HEK293 (cell line): ENCODE data around the gene RNF212.
A peak's percentile ranks its signal among the peaks of the same experiment; 100 is the strongest.

Experiments
- CTCF ChIA-PET: fragments of 350-600 bp; formaldehyde crosslinking; extraction: SDS; loops from one replicate; lab custom pipeline; 2021; ENCODE audit warnings: antibody characterized with exemption; lab: Yijun Ruan, JAX
- POLR2A ChIA-PET: fragments of 300-600 bp; formaldehyde crosslinking; extraction: SDS; loops from one replicate; lab custom pipeline; 2020; ENCODE audit warnings: antibody characterized with exemption, inconsistent platforms; lab: Yijun Ruan, JAX
- H3K27ac ChIP-seq: fragments of 200-500 bp; sonication (Bioruptor generic); 2 replicates; pipeline ENCODE4 v1.5.1; 2014; ENCODE audit warnings: low read depth, low read length, control low read depth, inconsistent platforms; ENCODE audit errors: extremely low read depth
- H3K36me3 ChIP-seq, 2 experiments: fragments of 200-500 bp in 1 of 2; sonication (Bioruptor generic) in 1 of 2; 1 replicate in 1 of 2; 2 replicates in 1 of 2; pipeline ENCODE4 v1.5.1; 2014 to 2017; ENCODE audit warnings: inconsistent platforms in 2 of 2, low read length in 2 of 2; ENCODE audit not compliant: control insufficient read depth in 2 of 2, insufficient read depth in 1 of 2
- H3K4me1 ChIP-seq: fragments of 200-500 bp; sonication (Bioruptor generic); 2 replicates; pipeline ENCODE4 v1.5.1; 2014; ENCODE audit warnings: mild to moderate bottlenecking, low read length, inconsistent platforms; ENCODE audit not compliant: control insufficient read depth, insufficient read depth
- H3K4me3 ChIP-seq: 2 replicates; pipeline ENCODE4 v1.5.1; 2011; ENCODE audit warnings: low read depth, mild to moderate bottlenecking, control low read depth, low read length, moderate library complexity
- H3K9me3 ChIP-seq: fragments of 200-500 bp; sonication (Bioruptor generic); 2 replicates; pipeline ENCODE4 v1.5.1; 2014; ENCODE audit warnings: low read depth, low read length, inconsistent platforms; ENCODE audit not compliant: control insufficient read depth, insufficient read depth
- EGR2 ChIP-seq: fragments of 450-650 bp; formaldehyde crosslinking; IDR thresholded peaks from 2 replicates; pipeline ENCODE4 v1.5.1; 2016; ENCODE audit warnings: low read depth, missing biosample characterization, missing genetic modification characterization
- FEZF1 ChIP-seq: fragments of 450-650 bp; formaldehyde crosslinking; IDR thresholded peaks from 2 replicates; pipeline ENCODE4 v1.5.1; 2016; ENCODE audit warnings: missing biosample characterization, missing genetic modification characterization
- KLF1 ChIP-seq: fragments of 450-650 bp; formaldehyde crosslinking; IDR thresholded peaks from 2 replicates; pipeline ENCODE4 v1.5.1; 2016; ENCODE audit warnings: missing biosample characterization, missing genetic modification characterization
- KLF7 ChIP-seq: fragments of 450-650 bp; formaldehyde crosslinking; IDR thresholded peaks from 2 replicates; pipeline ENCODE4 v1.5.1; 2016; ENCODE audit warnings: missing biosample characterization, missing genetic modification characterization, borderline replicate concordance
- OSR2 ChIP-seq: fragments of 450-650 bp; formaldehyde crosslinking; IDR thresholded peaks from 2 replicates; pipeline ENCODE4 v1.5.1; 2016; ENCODE audit warnings: missing biosample characterization, missing genetic modification characterization
- OVOL3 ChIP-seq: fragments of 450-650 bp; formaldehyde crosslinking; IDR thresholded peaks from 2 replicates; pipeline ENCODE4 v1.5.1; 2016; ENCODE audit warnings: missing biosample characterization, missing genetic modification characterization
- SETDB1 ChIP-seq: IDR thresholded peaks from one replicate; pipeline ENCODE4 v1.6.1; 2017; ENCODE audit warnings: mild to moderate bottlenecking, low read length, moderate library complexity, mixed read lengths; ENCODE audit not compliant: insufficient read length
- SP3 ChIP-seq: fragments of 450-650 bp; formaldehyde crosslinking; IDR thresholded peaks from 2 replicates; pipeline ENCODE4 v1.5.1; 2016; ENCODE audit warnings: missing biosample characterization, missing genetic modification characterization
- TRIM28 ChIP-seq: IDR thresholded peaks from 2 replicates; pipeline ENCODE4 v1.6.1; 2011; ENCODE audit warnings: low read length, control low read depth, borderline replicate concordance
- ZFHX2 ChIP-seq: fragments of 450-650 bp; formaldehyde crosslinking; conservative IDR thresholded peaks from 2 replicates; pipeline ENCODE4 v1.5.1; 2016; ENCODE audit warnings: missing biosample characterization, missing genetic modification characterization
- ZNF146 ChIP-seq: fragments of 450-650 bp; formaldehyde crosslinking; IDR thresholded peaks from 2 replicates; pipeline ENCODE4 v1.5.1; 2016; ENCODE audit warnings: missing biosample characterization, missing genetic modification characterization
- ZNF311 ChIP-seq: fragments of 450-650 bp; formaldehyde crosslinking; IDR thresholded peaks from 2 replicates; pipeline ENCODE4 v1.5.1; 2017; ENCODE audit warnings: missing biosample characterization, missing genetic modification characterization, borderline replicate concordance
- ZNF366 ChIP-seq: fragments of 450-650 bp; formaldehyde crosslinking; conservative IDR thresholded peaks from 2 replicates; pipeline ENCODE4 v1.5.1; 2016; ENCODE audit warnings: missing biosample characterization, missing genetic modification characterization
- ZNF398 ChIP-seq: fragments of 450-650 bp; formaldehyde crosslinking; IDR thresholded peaks from 2 replicates; pipeline ENCODE4 v1.5.1; 2017; ENCODE audit warnings: missing biosample characterization, missing genetic modification characterization
- ZNF548 ChIP-seq: fragments of 450-650 bp; formaldehyde crosslinking; IDR thresholded peaks from 2 replicates; pipeline ENCODE4 v1.5.1; 2016; ENCODE audit warnings: missing biosample characterization, missing genetic modification characterization
- ZNF610 ChIP-seq: fragments of 450-650 bp; formaldehyde crosslinking; IDR thresholded peaks from 2 replicates; pipeline ENCODE4 v1.5.1; 2016; ENCODE audit warnings: missing biosample characterization, missing genetic modification characterization, borderline replicate concordance
- ZNF707 ChIP-seq: fragments of 450-650 bp; formaldehyde crosslinking; IDR thresholded peaks from 2 replicates; pipeline ENCODE4 v1.5.1; 2016; ENCODE audit warnings: missing biosample characterization, missing genetic modification characterization
- ZNF830 ChIP-seq: fragments of 450-650 bp; IDR thresholded peaks from 2 replicates; pipeline ENCODE4 v1.5.0; 2018; ENCODE audit warnings: missing biosample characterization, missing genetic modification characterization, low read depth, mild to moderate bottlenecking, moderate library complexity
- ZSCAN18 ChIP-seq: fragments of 450-650 bp; formaldehyde crosslinking; IDR thresholded peaks from 2 replicates; pipeline ENCODE4 v1.5.1; 2016; ENCODE audit warnings: missing biosample characterization, missing genetic modification characterization
- ZSCAN30 ChIP-seq: fragments of 450-650 bp; IDR thresholded peaks from 2 replicates; pipeline ENCODE4 v1.5.1; 2018; ENCODE audit warnings: missing biosample characterization, mild to moderate bottlenecking, missing genetic modification characterization, moderate library complexity
- TF ChIP-seq, protein P1 (sequence below): fragments of 450-650 bp; formaldehyde crosslinking; IDR thresholded peaks from 2 replicates; pipeline ENCODE4 v1.5.1; 2016; ENCODE audit warnings: missing biosample characterization, missing genetic modification characterization

RNF212 gene

GRCh38 chr4:1154523-1155182, 41.3 kb upstream of the RNF212 start:
- POLR2A ChIA-PET = no interaction called here
- TF ChIP-seq ZNF398 (tag by site-specific recombination) (no peak), OVOL3 (tag by site-specific recombination) (no peak), SP3 (tag by site-specific recombination) (no peak), ZNF146 (no peak), FEZF1 (tag by site-specific recombination) (no peak), ZSCAN30 (no peak), TRIM28 (no peak)
- TF ChIP-seq, all 188 proteins: peak for 0
- H3K4me1 ChIP-seq = no peaks in the 10 kb centered on the region
- H3K9me3 ChIP-seq = no peaks in the 10 kb centered on the region
- no peak overlapping the region for H3K27ac ChIP-seq
- no peak overlapping the region for H3K4me3 ChIP-seq
- CTCF ChIA-PET = interaction anchor here (0.6 kb wide), 1 partner anchor 13 kb away, joined by 3 read pairs; no protein-coding TSS in a partner anchor
- no peaks in the 10 kb centered on the region for H3K36me3 ChIP-seq

DNA sequence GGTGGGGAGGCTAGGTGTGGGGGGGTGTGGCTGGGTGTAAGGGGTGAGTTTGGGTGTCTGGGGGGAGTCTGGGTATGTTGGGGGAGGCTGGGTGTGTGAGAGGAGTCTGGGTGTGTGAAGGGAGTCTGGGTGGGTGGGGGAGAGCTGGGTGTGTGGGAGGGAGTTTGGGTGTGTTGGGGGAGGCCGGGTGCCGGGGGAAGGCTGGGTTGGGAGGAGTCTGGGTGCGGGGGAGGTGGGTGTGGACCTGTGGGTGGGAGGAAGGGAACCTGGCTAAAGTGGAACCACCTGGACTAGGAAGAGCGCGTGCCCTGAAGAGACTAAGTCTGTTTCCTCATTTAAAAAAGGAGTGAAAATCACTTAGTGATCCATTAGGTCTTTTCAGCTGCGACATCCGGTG, 40.8 kb upstream of the RNF212 start:
- POLR2A ChIA-PET = no interaction called here
- no peaks in the 10 kb centered on the region for H3K4me1 ChIP-seq
- no peak for TF ChIP-seq OSR2 (tag by site-specific recombination)
- TF ChIP-seq KLF1 (tag by site-specific recombination) = peak; percentile 92
- TF ChIP-seq EGR2 (tag by site-specific recombination) = peak; percentile 45
- peak; percentile 75 for TF ChIP-seq ZFHX2
- TF ChIP-seq ZNF366 (tag by site-specific recombination) = no peak
- TF ChIP-seq, all 188 proteins: peak for 3
- H3K9me3 ChIP-seq = no peaks in the 10 kb centered on the region
- H3K36me3 ChIP-seq = no peaks in the 10 kb centered on the region
- no peak overlapping the region for H3K27ac ChIP-seq
- H3K4me3 ChIP-seq = no peak overlapping the region
- CTCF ChIA-PET = no interaction called here

- TF ChIP-seq ZNF610 (tag by site-specific recombination) (no peak), OVOL3 (tag by site-specific recombination) (no peak), ZNF311 (no peak), ZSCAN18 (tag by site-specific recombination) (no peak), ZNF548 (no peak), ZNF707 (tag by site-specific recombination) (no peak), ZNF830 (tag by site-specific recombination) (no peak), SETDB1 (no peak), KLF7 (no peak)
- TF ChIP-seq, protein P1, sequence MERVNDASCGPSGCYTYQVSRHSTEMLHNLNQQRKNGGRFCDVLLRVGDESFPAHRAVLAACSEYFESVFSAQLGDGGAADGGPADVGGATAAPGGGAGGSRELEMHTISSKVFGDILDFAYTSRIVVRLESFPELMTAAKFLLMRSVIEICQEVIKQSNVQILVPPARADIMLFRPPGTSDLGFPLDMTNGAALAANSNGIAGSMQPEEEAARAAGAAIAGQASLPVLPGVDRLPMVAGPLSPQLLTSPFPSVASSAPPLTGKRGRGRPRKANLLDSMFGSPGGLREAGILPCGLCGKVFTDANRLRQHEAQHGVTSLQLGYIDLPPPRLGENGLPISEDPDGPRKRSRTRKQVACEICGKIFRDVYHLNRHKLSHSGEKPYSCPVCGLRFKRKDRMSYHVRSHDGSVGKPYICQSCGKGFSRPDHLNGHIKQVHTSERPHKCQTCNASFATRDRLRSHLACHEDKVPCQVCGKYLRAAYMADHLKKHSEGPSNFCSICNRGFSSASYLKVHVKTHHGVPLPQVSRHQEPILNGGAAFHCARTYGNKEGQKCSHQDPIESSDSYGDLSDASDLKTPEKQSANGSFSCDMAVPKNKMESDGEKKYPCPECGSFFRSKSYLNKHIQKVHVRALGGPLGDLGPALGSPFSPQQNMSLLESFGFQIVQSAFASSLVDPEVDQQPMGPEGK (tag by site-specific recombination) = no peak
- TF ChIP-seq, all 188 proteins: peak for 0
- no peaks in the 10 kb centered on the region for H3K36me3 ChIP-seq
- no peaks in the 10 kb centered on the region for H3K9me3 ChIP-seq
- no peak overlapping the region for H3K4me3 ChIP-seq
- H3K4me1 ChIP-seq = no peaks in the 10 kb centered on the region
- CTCF ChIA-PET = no interaction called here
- POLR2A ChIA-PET = no interaction called here
- no peak overlapping the region for H3K27ac ChIP-seq
Measured at GRCh38 chr4:1153567-1154090, 40.3 kb upstream of the RNF212 start.
